GM18508 (cell line): ENCODE measurements around the gene MBOAT2.

ENCODE experiments used
- ATAC-seq: cut with Tn5 transposase; IDR thresholded peaks from one replicate; pipeline ENCODE4 v1.9.1; 2021; ENCODE audit warnings: moderate number of reproducible peaks; ENCODE audit not compliant: insufficient read depth, unreplicated experiment

MBOAT2 gene

DNA sequence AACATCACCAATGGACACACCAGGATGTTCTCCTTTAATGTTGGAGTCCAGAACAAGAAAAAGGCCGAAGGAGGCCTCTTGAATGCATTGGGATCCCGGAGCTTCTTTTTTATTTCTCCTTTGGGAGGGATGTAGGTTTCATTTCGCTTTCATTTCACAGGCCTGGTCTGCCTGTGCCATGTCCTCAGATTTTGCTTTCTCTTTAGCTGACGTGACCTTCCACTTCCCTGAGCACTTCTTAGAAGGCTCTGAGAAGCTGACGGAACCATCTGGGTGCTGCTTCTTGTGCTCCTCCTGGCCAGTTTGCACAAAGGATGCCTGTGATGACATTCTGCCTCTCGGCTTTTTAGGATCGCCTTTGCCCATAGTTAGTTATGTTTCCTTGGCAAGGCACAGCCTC is 15.1 kb upstream of the MBOAT2 start:
- no peak for ATAC-seq

DNA sequence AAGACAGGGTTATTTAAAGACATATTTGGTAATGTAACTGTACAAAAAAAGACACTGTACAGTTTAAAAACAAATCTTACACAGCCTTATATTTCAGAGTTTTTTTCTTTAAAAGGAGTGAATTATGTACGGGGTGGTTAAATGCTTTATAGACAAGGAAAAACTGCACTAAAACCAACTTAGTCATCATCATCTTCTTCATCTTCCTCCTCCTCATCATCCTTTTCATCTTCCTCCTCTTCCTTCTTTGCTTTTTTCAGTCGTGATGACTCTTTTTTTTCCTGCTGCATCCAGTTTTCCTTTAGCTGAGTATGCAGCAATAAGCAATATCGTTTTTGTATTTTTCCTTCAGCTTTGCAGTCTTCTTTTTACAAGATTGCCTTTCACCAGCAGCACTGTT is 14.6 kb upstream of the MBOAT2 start:
- ATAC-seq, result no peak

DNA sequence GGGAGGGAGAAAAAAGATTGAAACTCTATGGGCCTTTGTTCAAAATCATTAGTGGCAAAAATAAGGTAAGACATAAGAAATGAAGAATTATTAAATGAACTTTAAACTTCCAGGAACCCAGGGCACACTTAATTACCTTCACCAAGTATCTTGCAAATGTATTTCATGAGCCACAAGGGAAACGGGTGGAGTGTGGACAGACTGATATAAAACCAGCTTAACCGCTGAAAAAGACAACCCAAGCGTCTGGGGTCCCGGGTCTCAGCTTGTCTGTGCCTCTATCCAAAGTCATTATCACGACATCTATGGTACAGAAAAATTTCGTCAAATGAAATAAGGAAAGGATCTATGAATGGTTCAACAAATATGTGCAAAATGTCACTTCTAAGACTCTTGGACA is 13.9 kb upstream of the MBOAT2 start:
- no peak for ATAC-seq

DNA sequence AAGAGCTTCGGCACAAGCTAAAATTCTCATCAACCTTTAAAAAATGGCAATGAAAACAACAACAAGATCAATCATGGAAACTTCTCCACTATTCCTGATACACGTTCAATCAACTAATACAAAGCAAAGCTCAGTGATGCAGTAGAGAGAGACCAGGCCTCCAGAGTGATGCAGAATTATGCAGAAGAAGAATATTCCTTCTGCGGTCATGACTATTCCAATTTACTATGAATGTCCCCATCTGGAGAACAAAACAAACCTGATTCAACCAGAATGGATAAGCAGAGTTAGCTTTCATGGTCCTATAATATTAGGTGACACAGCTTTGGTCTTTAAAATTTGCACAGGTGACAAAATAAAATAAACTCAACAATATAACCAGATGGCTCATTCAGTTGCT is 12.5 kb upstream of the MBOAT2 start:
- no peak for ATAC-seq

DNA sequence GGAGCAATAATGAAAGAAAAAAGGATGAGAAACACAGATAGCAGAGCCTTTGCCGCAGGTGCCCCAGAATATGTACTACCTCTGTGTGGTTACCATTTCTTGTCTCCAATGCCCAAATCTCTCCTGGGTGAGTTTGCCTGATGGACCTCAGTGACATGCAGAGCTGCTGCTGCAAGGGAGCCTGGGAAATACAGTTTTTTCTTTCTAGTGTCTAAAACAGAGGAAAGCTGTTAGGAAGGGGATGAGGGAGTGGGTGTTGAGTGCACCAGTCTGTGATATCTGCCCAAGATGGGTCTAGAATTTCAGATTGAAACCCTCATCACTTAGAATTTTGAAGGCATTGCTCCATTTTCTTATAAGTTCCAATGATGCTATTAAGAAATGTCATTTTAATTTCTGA is 9.9 kb upstream of the MBOAT2 start:
- no peak for ATAC-seq

DNA sequence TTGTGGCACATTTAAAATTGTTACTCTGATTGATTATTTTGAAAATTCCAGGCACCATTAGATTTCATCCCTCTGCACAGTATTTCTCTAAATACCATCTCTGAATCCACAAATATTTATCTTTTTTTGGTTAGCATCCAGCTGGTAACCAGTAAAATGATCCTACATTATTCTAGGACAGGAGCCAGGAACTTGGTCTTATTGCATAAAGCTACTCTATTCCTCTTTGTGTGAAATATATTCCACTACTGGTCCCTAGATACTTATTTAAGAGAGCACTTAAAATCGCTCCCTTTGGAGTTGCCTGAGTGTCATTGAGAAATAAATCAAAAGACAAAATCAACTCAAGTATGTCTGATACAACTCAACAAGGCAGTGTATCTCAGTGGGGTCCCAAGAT is 7.4 kb upstream of the MBOAT2 start:
- no peak for ATAC-seq

DNA sequence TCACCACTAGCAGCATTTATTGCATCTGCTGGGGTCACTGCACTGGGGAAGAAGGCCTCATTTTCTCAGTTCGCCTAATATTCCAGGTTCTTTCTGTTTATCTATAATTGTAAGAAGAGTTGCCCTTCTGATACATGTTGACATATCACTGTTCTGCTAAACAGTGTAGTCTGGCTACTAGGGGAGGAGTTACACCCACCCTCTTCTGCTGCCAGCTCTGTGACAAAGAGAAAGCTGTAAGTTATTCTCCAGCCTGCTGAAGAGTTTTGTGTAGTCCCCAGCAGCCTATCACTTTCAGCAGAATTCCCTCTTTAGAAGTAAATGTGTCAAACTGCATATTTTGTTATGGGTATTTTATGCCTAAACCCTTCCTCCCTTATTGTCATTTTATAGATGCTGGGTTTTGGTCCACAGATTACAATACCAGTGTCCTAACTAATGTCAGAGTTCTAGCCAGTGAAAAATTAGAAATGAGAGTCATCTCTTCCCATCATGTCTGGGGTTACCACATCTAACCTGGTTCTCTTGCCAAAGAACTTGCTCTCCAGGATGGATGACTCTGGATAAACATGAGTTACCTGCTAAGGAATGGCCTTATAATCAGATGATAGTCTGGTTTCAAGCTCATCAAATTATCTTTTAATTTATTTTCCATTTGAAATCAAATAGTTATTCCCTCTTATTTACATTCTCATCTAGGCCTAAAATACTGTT is 5.6 kb upstream of the MBOAT2 start:
- no peak for ATAC-seq

DNA sequence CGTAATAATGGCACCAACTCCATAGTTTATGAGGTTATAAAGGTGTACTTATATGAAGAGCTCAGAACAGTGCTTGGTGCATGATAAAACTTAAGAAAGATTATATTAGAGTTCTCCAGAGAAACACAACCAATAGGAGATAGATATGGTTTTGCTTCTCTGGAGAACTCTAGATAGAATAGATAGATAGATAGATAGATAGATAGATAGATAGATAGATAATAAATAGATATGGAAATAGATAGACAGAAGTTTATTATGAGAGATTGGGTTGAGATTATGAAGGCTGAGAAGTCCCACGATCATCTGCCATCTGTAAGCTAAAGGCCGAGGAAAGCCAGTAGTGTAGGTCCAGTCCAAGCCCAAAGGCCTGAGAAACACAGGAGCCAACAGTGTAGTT is 2.9 kb upstream of the MBOAT2 start:
- ATAC-seq, result no peak

DNA sequence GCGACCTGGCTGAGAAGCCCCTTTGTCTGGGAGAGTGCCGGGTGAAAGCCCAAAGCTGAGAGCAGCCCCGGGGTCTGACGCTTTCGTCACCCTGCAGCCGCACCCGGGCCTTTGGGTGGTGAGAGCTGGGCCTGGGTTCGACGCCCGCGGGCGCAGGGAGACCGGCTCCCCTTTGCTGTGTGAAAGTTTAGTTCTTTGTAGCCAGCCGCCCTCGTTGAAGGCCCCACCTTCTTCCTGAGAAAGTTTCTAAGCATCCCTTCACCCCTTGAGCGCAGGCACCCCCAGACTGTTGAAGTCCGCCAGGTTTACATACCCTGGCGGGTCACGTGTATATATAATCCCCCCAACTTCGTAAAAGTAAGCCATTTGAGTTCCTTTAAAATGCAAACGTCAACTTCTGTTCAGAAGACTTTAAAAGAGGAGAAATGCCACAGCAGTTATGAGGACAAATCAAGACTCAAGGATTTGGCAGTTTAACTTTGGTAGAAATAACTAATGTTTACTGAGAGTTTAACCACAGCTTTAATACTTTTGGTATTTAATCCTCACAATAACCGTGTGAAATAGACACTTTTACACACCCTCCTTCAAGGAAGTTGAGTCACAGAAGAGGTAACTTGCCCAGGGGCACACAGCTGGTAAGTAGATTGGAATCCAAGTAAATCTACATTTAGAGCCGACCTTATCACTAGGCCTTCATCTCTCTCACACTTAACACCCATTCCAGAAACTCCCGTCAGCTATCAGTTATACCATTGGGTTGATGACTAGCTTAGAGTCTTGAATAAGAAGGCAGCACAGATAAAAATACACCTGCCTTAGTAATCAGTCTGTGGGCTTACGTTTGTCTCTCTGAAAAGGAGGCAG is 1.1 kb upstream of the MBOAT2 start:
- ATAC-seq, result no peak

DNA sequence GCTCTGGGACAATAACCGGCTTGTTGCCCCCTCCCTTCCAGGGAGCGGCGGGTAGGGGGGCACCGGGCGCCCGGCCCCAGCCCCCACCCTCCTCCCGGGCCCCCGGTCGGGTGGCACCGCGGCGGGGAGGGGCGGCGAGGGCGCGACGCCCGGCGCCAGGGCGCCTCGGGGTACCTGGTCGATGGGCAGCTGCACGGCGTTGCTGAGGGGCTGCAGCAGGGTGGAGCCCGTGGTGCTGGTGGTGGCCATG is 193 bp downstream of the MBOAT2 start:
- no peak for ATAC-seq

DNA sequence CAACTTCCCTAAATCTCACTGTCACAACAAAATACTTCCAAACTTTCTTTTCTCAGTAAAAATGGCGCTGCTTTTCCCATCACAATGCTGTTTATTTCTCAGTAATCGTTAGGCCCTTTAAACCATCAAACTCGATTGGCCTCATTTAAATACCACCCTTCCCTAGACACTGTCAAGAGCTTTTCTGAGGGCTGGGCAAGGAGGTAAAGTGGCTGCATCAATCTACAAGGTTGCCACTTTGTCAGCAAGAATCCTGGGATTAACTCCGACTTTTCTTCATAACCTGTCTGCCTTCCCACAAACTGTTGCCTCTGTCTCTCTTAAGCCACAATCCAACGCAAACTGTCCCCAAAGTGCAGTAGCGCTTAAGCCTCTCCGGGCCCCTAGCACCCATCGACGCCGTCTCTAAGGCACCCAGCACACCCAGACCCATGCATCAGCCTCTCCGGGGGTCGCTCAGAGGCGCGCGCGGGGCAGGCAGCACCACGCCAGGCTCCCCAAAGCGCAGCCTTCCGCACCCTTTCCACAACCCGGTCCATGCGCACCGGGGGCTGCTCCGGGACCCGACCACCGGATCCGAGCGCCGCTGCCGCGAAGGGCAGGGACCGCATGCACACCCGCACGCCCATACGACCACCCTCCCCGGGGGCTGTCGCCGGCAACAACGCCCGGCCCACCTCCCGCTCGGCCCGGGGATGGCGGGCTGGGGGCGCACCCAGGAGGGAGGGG is 683 bp downstream of the MBOAT2 start:
- no peak for ATAC-seq

DNA sequence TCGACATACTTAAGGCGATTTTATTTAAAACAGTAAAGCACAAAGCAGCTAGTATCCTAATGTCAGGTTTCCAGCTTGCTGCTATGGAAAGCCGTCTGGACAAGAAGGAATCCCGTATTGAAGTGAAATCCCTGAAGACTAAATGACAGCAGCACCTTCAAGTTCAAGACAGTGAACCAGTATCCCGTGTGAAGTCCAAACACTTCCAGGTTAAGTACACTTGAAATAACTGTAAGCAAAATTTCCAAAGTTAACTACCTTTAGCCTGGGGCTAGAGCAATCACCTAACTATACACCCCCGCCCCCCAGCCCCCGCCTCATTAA is 1.2 kb downstream of the MBOAT2 start:
- ATAC-seq, result no peak

DNA sequence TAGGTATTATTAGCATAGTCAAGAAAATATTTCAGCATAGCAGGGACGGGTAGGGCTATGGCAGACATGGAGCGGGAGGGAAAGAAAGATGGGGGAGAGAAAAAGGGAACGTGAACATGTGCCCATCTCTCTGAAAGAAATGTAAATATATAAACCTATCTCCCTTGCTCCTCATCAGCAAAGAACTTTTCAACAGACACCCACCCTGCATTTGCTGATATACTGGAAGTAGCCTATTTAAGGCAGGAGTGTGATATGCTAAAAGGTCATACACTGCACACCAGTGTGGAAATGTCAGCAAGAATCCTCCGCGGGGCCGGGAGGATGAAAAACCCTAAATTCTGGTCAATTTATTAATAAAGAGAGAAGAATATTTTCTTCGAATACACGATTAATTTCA is 1.7 kb downstream of the MBOAT2 start:
- ATAC-seq, result no peak

DNA sequence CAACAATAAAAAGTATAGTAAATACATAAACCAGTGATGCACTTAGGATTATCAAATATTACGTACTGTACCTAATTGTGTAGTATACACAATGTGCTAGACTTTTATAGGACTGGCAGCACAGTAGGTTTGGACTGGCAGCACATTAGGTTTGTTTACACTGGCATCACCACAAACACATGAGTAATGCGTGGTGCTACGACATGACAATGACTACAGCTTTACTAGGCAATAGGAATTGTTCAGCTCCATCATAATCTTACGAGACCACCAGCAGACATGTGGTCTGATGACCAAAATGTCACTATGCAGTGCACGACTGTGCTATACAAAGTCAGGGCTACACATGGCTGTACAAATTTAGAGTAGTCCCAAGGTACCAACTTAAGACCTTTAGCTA is 2.3 kb downstream of the MBOAT2 start:
- ATAC-seq, result no peak

DNA sequence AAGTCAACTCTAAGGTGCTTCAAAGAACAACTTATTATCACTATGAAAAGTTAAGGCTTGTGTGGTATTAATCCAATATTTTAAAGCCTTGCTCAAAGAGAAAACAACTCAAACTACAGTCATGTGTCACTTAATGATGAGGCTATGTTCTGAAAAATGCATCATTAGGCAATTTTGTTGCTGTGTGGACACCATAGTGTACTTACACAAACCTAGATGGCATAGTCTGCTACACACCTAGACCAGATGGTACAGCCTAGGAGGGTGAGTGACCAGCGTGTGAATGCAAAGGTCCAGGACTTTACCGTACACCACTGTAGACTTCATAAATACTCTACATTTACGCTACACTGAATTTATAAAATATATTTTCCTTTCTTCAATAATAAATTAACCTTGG is 3.0 kb downstream of the MBOAT2 start:
- no peak for ATAC-seq

DNA sequence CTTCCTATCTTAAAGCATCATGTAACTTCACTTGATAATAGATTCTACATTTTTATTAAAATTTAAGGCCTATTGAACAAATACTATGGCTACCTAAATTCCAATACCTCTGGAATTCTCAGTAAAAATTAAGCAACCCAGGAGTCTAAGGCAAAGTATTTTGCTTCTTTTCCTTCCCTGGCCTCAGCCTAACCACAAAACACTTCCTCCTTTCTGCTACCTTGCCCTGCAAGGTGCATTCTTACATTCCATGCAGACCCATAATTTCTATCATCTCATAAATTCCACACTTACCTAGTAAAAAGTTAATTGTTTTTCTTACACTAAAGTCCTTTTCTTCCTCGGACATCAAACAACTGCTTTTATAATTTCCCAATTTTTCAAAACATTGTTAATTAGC is 3.7 kb downstream of the MBOAT2 start:
- no peak for ATAC-seq

DNA sequence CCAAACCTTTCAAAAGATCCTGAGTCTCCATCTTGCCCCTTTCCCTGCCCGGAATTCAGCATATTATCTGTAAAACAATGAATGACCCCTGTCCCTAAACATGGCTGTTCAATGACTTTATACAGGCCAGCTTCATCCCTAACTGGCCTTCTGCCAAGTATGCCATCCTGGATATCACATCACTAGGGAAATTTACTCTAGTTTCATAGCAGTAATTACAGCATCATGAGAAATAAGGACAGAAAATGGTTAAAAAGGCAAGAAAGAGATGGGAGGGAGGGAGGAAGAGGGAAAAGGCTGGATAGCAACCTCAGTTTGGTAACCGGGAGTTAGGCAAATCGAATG is 4.4 kb downstream of the MBOAT2 start:
- ATAC-seq, result no peak

DNA sequence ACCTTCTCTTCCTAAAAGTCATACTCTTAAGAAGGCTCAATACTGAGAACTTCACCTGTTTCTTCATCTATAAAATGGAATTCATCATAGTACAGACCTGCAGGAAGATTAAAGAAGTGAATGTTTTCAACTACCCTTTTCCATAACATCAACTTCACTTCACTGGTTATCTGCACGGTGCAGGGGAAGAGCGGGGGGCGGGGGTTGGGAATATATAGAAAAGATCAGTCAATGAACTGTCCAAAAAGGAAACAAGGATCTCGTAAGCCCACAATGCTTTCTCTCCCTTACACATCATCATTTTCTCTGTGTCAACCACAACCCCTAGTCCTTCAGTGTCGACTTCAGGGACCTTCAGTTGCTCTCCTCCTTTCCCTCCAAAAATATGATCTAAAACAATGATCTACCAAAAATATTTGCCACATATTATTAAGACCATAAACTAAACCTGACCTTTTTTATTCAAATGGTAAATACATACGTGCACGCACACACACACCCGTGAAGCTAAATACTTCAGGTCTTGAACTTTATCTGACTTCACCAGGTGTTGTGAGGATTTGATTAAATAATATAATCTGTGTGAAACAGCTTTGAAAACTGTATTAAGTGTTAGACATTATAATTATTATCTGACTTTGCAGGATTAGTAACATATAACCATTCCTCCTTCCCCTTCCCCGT is 4.9 kb downstream of the MBOAT2 start:
- ATAC-seq, result no peak

DNA sequence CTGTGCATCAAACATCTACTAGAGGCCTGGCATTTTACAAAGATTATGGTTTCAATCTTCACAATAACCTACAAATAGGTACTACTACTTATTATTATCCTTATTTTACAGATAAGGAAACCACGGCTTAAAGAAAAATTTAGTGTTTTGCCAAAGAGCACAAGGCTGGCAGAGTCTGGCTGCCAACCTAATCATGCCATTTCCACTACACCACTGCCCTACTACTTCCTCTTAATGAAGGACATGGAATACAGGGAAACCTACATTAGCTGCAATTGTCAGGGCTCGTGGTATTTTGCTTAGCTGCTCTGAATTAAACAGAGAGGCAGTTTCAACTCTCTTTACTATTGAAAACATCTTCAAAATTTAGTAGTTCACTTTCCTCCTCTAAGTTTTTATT is 5.9 kb downstream of the MBOAT2 start:
- no peak for ATAC-seq

DNA sequence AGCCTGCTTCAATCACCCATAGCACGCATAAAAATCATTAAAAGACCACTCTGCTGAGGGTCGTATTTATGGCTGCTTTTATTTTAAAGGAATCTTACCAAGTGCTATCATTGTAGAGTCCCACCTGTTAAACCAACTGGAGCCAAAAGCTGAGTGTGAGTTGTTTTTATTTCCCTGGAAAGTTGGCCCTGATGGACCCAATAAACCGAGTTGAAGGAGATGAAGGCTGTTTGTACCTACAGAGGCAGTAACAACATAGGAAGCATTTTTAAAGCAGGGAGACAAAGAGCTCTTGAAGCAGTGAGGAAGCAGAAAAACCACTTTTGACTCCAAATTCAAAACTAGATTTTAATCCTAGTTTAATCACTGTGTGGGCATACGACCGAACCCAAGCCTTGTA is 6.4 kb downstream of the MBOAT2 start:
- ATAC-seq, result no peak

DNA sequence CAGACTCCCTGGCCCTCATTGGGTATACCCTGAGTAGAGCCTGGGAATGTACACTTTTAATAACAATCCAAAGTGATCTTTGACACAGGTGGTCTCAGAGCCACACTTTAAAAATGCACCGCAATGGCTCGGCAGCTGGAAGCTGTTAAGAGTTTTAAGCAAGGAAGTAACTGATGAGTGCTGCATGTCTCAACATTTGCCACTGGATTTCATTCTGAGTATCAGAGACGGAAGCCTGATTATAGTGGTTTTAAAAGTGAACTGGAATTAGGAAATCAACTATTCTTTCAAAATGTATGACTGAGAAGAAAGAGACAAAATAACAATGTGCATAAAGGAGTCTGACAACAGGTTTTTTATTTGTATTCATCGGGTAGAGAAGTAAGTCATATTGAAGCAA is 7.5 kb downstream of the MBOAT2 start:
- ATAC-seq, result no peak
